Small intestine (tissue), 7 donors: Measurements from ENCODE around the gene TEAD1. TPM values are rescaled to one million over a fixed set of nuclear protein-coding genes. Genes with fewer than 3 reads are reported as not detected.
A peak's percentile ranks its signal among the peaks of the same experiment; 100 is the strongest.

Source experiments
- DNase-seq, 2 donors: peaks; one replicate each; pipeline versions ENCODE4 v3.0.0 to v3.0.0-alpha.2; 2013
- FAIRE-seq: peaks from 2 replicates; lab custom pipeline; 2012; peaks lifted over from hg19 to GRCh38; lab: Jason Lieb, UNC
- H3K27ac ChIP-seq, 3 donors: one replicate each; pipeline ENCODE4 v1.5.1; 2013; ENCODE audit warnings: low read length in 2 of 3, mild to moderate bottlenecking in 2 of 3, control low read depth in 1 of 3, inconsistent platforms in 1 of 3, low read depth in 1 of 3, moderate library complexity in 1 of 3
- H3K27me3 ChIP-seq, 3 donors: one replicate each; pipeline ENCODE4 v1.6.1; 2013; ENCODE audit warnings: low read length in 3 of 3, inconsistent platforms in 1 of 3; ENCODE audit not compliant: control insufficient read depth in 3 of 3, insufficient read depth in 3 of 3
- H3K36me3 ChIP-seq, 3 donors: one replicate each; pipeline ENCODE4 v1.6.1; 2013; ENCODE audit warnings: low read length in 3 of 3, inconsistent platforms in 1 of 3, low read depth in 1 of 3, mild to moderate bottlenecking in 1 of 3, moderate library complexity in 1 of 3; ENCODE audit not compliant: control insufficient read depth in 3 of 3, insufficient read depth in 2 of 3
- H3K4me1 ChIP-seq, 3 donors: one replicate each; pipeline ENCODE4 v1.6.1; 2013; ENCODE audit warnings: low read length in 2 of 3, inconsistent platforms in 1 of 3, low read depth in 1 of 3, mild to moderate bottlenecking in 1 of 3, moderate library complexity in 1 of 3; ENCODE audit not compliant: control insufficient read depth in 3 of 3, insufficient read depth in 2 of 3
- H3K4me3 ChIP-seq, 3 donors: one replicate each; pipeline ENCODE4 v1.5.1; 2013; ENCODE audit warnings: low read length in 3 of 3, control low read depth in 1 of 3, inconsistent platforms in 1 of 3, low read depth in 1 of 3, mild to moderate bottlenecking in 1 of 3, moderate library complexity in 1 of 3
- H3K9me3 ChIP-seq, 2 donors: one replicate each; pipeline ENCODE4 v1.6.1; 2013; ENCODE audit warnings: low read depth in 1 of 2, low read length in 1 of 2; ENCODE audit not compliant: control insufficient read depth in 2 of 2, insufficient read depth in 1 of 2
- WGBS, 3 donors: extraction: QIAGEN DNeasy Blood & Tissue Kit; methylation state at CpG; one replicate each; pipeline ENCODE4 v1.1.7; 2013; 5-methylcytosine and 5-hydroxymethylcytosine counted together
- polyA plus RNA-seq, 4 donors: library from polyadenylated mRNA; stranded (reverse) in 3 of 4; unstranded in 1 of 4; fragments of 200-250 nt in 3 of 4; fragments of 120-200 nt in 1 of 4; gene quantifications; one replicate each; pipeline versions ENCODE4 v1.2.1 to v1.2.3, GENCODE V29; 2013
- donor health status: healthy with polysubstance abuse.
- donor health status: control.
- donor health status: control.
- donor health status: Bipolar disorder and iron deficiency.
- donor health status: healthy.

Gene TEAD1
- polyA plus RNA-seq, 4 donors = 3.2 to 29.3 (median 7.6) TPM

DNA sequence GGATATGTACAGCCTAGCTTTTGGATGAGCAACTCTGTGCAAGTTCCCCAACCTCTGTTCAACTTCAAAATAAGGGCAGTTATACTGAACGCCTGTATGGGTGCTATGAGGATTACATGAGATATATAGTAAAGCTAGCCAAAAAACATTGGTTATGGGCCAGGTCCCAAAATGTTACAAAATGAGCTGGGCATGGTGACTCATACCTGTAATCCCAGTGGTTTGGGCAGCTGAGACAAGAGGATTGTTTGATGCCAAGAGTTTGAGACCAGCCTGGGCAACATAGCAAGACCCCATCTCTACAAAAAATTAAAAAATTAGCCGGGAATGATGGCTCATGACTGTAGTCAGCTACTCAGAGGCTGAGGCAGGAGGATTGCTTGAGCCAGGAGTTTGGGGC is 118.4 kb downstream of the TEAD1 start:
- Histone ChIP-seq H3K27me3 (no peaks in the 10 kb centered on the region), H3K9me3 (no peaks in the 10 kb centered on the region), H3K36me3 (peaks cover 0 to 12% (median 0%) of the 10 kb centered on the region in 3 donors), H3K4me1 (no peaks in the 10 kb centered on the region), H3K4me3 (no peak overlapping the region), H3K27ac (no peak overlapping the region)
- no peak for FAIRE-seq
- DNase-seq = no peak
- WGBS, 3 donors = 64 to 93% (median 81%) methylated on average over 2 of the region's 2 CpGs

DNA sequence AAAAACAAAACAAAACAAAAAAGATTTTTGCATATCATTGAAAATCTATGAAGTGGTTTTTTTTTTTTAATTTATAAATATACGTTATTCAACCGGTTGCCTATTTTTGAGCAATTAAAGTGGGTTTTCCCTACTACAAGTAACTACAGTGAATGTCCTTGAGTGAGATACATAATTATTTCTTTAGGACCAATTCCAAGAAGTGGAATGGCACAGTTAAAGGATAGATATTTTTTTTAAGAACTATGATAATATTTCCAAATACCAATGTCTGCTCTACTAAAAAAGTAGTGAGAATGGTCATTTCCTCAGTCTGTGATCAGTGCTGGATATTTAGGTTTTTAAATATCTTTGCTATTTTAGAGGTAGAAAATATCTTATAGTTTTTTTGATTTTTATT is 118.8 kb downstream of the TEAD1 start:
- FAIRE-seq = no peak
- WGBS, 3 donors = 90 to 95% (median 92%) methylated on average over 2 of the region's 2 CpGs
- DNase-seq = no peak
- H3K9me3 ChIP-seq = no peaks in the 10 kb centered on the region
- H3K27me3 ChIP-seq = no peaks in the 10 kb centered on the region
- no peak overlapping the region for H3K4me3 ChIP-seq
- no peaks in the 10 kb centered on the region for H3K4me1 ChIP-seq
- H3K27ac ChIP-seq = no peak overlapping the region
- peaks cover 0 to 12% (median 0%) of the 10 kb centered on the region in 3 donors for H3K36me3 ChIP-seq

DNA sequence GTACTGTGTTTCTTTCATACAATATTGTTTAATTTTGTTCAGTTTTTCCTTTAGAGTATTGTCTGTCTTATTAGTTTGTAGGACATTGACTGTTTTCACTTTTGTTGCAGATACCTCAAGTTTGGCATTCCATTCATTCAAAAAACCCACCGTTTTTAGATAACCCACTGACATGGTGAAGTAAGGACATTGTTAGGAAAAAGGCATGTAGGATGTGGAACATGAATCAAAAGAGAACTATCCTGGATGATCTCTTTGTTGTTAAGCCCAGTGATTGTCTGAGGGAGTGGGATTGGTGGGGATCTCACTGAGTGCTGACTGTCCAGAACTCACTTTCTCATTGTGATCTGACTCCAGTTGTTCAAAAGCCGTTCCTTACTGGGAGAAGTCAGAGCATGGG is 119.3 kb downstream of the TEAD1 start:
- Histone ChIP-seq H3K27me3 (no peaks in the 10 kb centered on the region), H3K4me3 (no peak overlapping the region), H3K9me3 (no peaks in the 10 kb centered on the region), H3K4me1 (peaks cover 0 to 3% (median 0%) of the 10 kb centered on the region in 3 donors), H3K36me3 (peaks cover 0 to 12% (median 0%) of the 10 kb centered on the region in 3 donors), H3K27ac (no peak overlapping the region)
- WGBS, 3 donors = 72 to 85% (median 83%) methylated on average over 2 of the region's 2 CpGs
- no peak for FAIRE-seq
- no peak for DNase-seq

DNA sequence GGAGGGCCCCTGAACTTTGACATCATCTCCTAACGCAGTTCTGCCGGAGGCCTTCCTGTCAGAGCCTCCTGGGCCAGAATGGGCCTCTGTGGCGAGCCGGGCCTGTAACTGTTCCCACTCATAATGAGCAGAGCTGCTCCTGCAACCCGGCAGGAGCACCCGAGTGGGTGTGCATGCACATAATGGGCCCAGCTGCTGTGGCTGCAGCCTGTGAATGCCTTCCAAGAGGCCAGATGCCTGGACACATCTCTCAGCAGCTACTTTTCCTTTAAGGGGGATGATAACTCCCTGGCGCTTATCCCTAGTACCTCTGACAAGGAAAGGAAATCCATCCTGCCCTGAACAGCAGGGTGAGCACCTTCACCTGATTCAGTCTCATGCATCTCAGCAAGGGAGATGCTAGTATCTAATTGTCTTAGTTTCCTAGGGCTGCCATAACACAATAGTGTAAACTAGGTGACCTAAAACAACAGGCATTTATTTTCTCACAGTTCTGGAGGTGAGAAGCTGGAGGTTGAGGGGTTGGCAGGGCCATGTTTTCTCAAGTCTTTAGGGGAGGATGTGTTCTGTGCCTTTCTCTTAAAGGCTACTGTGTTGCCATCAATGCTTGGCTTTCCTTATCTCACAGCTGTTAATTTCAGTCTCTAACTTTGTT is 120.5 kb downstream of the TEAD1 start:
- Histone ChIP-seq H3K36me3 (peaks cover 0 to 8% (median 0%) of the 10 kb centered on the region in 3 donors), H3K4me1 (peaks cover 0 to 15% (median 4%) of the 10 kb centered on the region in 3 donors), H3K9me3 (no peaks in the 10 kb centered on the region), H3K27me3 (no peaks in the 10 kb centered on the region), H3K4me3 (no peak overlapping the region), H3K27ac (no peak overlapping the region)
- WGBS, 3 donors = 75 to 86% (median 84%) methylated on average over 7 of the region's 7 CpGs
- DNase-seq (no peak), FAIRE-seq (no peak)

DNA sequence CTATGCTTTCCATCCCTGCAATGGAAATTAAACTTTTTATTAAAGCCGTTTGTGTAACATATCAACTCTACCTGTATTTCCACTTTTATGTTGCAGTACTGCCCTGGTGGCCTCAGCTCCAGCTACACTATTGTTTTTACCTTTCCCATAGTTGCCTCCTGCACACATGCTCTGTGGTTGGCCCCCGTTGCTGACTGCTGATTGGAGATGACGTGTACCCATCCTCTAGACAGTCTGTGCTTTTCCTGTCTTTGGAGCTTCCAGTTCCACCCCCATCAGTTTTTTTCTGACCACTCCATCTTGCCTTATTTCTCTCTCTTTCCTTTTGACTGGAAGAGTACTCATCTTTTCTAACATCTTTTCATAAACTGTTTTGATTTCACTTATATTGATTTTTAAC is 123.8 kb downstream of the TEAD1 start:
- WGBS, 3 donors = 81 to 88% (median 84%) methylated on average over 3 of the region's 3 CpGs
- peaks cover 6 to 44% (median 16%) of the 10 kb centered on the region in 3 donors for H3K4me1 ChIP-seq
- FAIRE-seq (no peak), DNase-seq (no peak)
- no peaks in the 10 kb centered on the region for H3K9me3 ChIP-seq
- peaks cover 0 to 5% (median 0%) of the 10 kb centered on the region in 3 donors for H3K36me3 ChIP-seq
- H3K27me3 ChIP-seq = no peaks in the 10 kb centered on the region
- H3K4me3 ChIP-seq = no peak overlapping the region
- H3K27ac ChIP-seq = no peak overlapping the region

DNA sequence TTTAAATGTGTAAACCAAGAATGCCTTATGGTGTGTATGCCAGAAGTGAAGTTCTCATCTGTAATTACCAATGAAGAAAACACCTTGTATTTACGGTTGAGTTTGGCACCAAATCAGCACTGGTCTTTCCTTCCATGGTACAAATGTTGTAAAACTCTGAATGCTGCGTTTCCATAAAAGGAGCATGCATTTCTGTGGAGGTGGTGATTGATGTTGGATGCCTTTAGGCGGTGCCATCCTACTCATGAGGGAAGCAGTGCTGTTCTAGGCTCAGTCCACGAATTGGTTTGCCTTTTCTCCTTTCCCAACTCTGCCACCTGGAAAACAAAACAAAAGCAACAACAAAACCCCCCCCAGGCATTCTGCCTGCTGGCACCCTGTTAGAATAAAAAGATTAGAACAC is 124.4 kb downstream of the TEAD1 start:
- Histone ChIP-seq H3K9me3 (no peaks in the 10 kb centered on the region), H3K4me1 (peaks cover 6 to 50% (median 22%) of the 10 kb centered on the region in 3 donors), H3K27ac (peak overlapping the region in 1 of 3 donors; percentile 80), H3K36me3 (peaks cover 0 to 5% (median 0%) of the 10 kb centered on the region in 3 donors), H3K27me3 (no peaks in the 10 kb centered on the region), H3K4me3 (no peak overlapping the region)
- 38 to 61% (median 43%) methylated on average over 4 of the region's 4 CpGs for WGBS, 3 donors
- DNase-seq (no peak), FAIRE-seq (no peak)

DNA sequence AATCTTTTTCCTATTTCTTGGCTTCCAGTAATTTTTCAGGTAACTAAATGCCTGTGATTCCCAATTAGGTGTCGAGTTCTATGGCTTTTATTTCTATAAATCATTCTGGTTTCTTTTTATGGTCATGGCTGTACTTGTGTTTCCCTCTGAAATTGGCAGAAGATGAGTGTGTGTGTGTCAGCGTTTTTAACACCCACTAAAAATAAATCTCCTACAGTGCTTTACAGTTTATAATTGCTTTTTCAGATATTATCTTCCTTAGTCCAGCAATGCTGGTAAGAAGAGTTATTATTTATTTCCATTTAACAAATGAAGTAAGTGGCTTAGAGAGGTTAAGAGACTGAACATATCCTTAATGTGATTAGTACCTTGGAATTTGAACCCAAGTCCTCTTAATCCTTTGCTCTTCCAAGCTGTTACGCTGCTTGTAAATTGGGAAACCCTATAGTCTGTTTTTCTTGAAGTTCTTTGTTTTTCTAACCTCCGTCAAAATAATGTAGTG is 125.2 kb downstream of the TEAD1 start:
- Histone ChIP-seq H3K4me1 (peaks cover 6 to 58% (median 26%) of the 10 kb centered on the region in 3 donors), H3K4me3 (no peak overlapping the region), H3K36me3 (peaks cover 0 to 4% (median 0%) of the 10 kb centered on the region in 3 donors), H3K27ac (peak overlapping the region in 1 of 3 donors; percentile 80), H3K27me3 (no peaks in the 10 kb centered on the region), H3K9me3 (no peaks in the 10 kb centered on the region)
- DNase-seq (peak; percentile 64 to 79), FAIRE-seq (no peak)
- WGBS, 3 donors = 8 to 39% (median 20%) methylated on average over 4 of the region's 4 CpGs

- WGBS, 3 donors = 3 to 30% (median 14%) methylated on average over 8 of the region's 8 CpGs
Measured at GRCh38 chr11:12800032-12800671, 125.9 kb downstream of the TEAD1 start.

More at GRCh38 chr11:12800032-12800671, 125.9 kb downstream of the TEAD1 start:
- peak; percentile 79 to 90 for DNase-seq
- FAIRE-seq = no peak
- H3K4me3 ChIP-seq = peak overlapping the region in 1 of 3 donors; percentile 7
- H3K4me1 ChIP-seq = peaks cover 6 to 66% (median 28%) of the 10 kb centered on the region in 3 donors
- H3K9me3 ChIP-seq = no peaks in the 10 kb centered on the region
- no peaks in the 10 kb centered on the region for H3K27me3 ChIP-seq
- no peaks in the 10 kb centered on the region for H3K36me3 ChIP-seq
- peak overlapping the region; percentile 36 to 80 (median 72) for H3K27ac ChIP-seq
